ENCODE results near the gene TUBGCP4. TPM values are rescaled to one million over a fixed set of nuclear protein-coding genes. Genes with fewer than 3 reads are reported as not detected.

The TUBGCP4 gene
- polyA plus RNA-seq, 3 donors: 4.7 to 7.6 (median 6.1) TPM

- no peak overlapping the region for H3K4me3 Mint-ChIP-seq
- Histone ChIP-seq H4K20me1 (ENCODE audit: insufficient read depth, low read length) (no peaks in the 10 kb centered on the region), H2AFZ (ENCODE audit: insufficient read depth, low read depth, low read length, poor library complexity, severe bottlenecking) (no peak overlapping the region), H3K9me3 (replicated peaks in 1 of 2; ENCODE audit: control insufficient read depth in 1 of 2, insufficient read depth in 1 of 2, low read length in 2 of 2) (no peaks in the 10 kb centered on the region), H3K79me2 (ENCODE audit: insufficient read depth, low read length) (no peaks in the 10 kb centered on the region), H3K27me3 (ENCODE audit: control insufficient read depth in 2 of 2, insufficient read depth in 2 of 2, low read length in 2 of 2) (no peaks in the 10 kb centered on the region), H3K36me3 (replicated peaks in 1 of 2; ENCODE audit: control insufficient read depth in 1 of 2, insufficient read depth in 2 of 2, low read length in 2 of 2) (peaks cover 75 to 81% of the 10 kb centered on the region in 2 donors), H3K4me3 (replicated peaks in 1 of 3; ENCODE audit: low read depth in 2 of 3, low read length in 3 of 3) (no peak overlapping the region), H3K9ac (ENCODE audit: insufficient read depth, low read length, poor library complexity, severe bottlenecking) (no peak overlapping the region), H3K27ac (ENCODE audit: low read depth in 1 of 2, low read length in 2 of 2) (no peak overlapping the region), H3K4me2 (replicated peaks; ENCODE audit: extremely low read depth, low read length, poor library complexity, severe bottlenecking) (no peak overlapping the region), H3K4me1 (ENCODE audit: control insufficient read depth in 1 of 2, insufficient read depth in 2 of 2, low read length in 2 of 2) (no peaks in the 10 kb centered on the region)
- intact Hi-C loops (cut with micrococcal nuclease): no loop called here
- 89% methylated on average over 1 of the region's 2 CpGs for WGBS (ENCODE audit: insufficient coverage)
- TF ChIP-seq CTCF (IDR thresholded peaks at IDR 0.05): no peak
- H3K27me3 Mint-ChIP-seq (ENCODE audit: low read depth in 3 of 3): no peaks in the 10 kb centered on the region
- peaks cover 3% of the 10 kb centered on the region for H3K4me1 Mint-ChIP-seq
- DNase-seq: no peak
- H3K36me3 Mint-ChIP-seq: peaks cover 77 to 78% of the 10 kb centered on the region in 2 donors
- H3K9me3 Mint-ChIP-seq: no peaks in the 10 kb centered on the region
- H3K27ac Mint-ChIP-seq: no peak overlapping the region
Observed at GRCh38 chr15:43406808-43407207, 35.9 kb downstream of the TUBGCP4 start.

DNA sequence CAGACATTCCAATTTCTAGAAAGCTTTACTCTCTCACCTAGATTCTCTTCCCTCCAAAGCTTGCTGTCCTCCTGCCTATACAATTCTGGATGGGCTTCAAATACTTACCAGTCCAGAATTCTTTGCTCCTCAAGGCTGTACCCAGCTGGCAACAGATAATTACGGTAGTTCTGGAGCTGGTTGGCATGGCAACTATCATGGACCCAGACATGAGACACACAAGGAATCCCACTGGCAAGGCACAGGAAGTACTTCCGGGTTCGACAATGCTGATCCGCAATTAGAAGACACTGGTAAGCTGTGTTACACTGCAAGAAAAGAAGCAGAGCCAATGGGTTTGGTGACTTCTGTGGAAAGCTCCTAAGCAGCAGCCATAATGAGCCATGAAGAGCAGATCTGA lies 37.9 kb downstream of the TUBGCP4 start:
- Histone ChIP-seq H3K79me2 (ENCODE audit: insufficient read depth, low read length) (no peaks in the 10 kb centered on the region), H3K27me3 (ENCODE audit: control insufficient read depth in 2 of 2, insufficient read depth in 2 of 2, low read length in 2 of 2) (no peaks in the 10 kb centered on the region), H3K4me2 (replicated peaks; ENCODE audit: extremely low read depth, low read length, poor library complexity, severe bottlenecking) (no peak overlapping the region), H4K20me1 (ENCODE audit: insufficient read depth, low read length) (no peaks in the 10 kb centered on the region), H3K36me3 (replicated peaks in 1 of 2; ENCODE audit: control insufficient read depth in 1 of 2, insufficient read depth in 2 of 2, low read length in 2 of 2) (peaks cover 64 to 78% of the 10 kb centered on the region in 2 donors), H2AFZ (ENCODE audit: insufficient read depth, low read depth, low read length, poor library complexity, severe bottlenecking) (no peak overlapping the region), H3K4me3 (replicated peaks in 1 of 3; ENCODE audit: low read depth in 2 of 3, low read length in 3 of 3) (no peak overlapping the region), H3K9ac (ENCODE audit: insufficient read depth, low read length, poor library complexity, severe bottlenecking) (no peak overlapping the region), H3K27ac (ENCODE audit: low read depth in 1 of 2, low read length in 2 of 2) (no peak overlapping the region), H3K9me3 (replicated peaks in 1 of 2; ENCODE audit: control insufficient read depth in 1 of 2, insufficient read depth in 1 of 2, low read length in 2 of 2) (no peaks in the 10 kb centered on the region), H3K4me1 (ENCODE audit: control insufficient read depth in 1 of 2, insufficient read depth in 2 of 2, low read length in 2 of 2) (no peaks in the 10 kb centered on the region)
- Mint-ChIP-seq H3K36me3 (peaks cover 70 to 76% of the 10 kb centered on the region in 2 donors), H3K9me3 (no peaks in the 10 kb centered on the region), H3K4me3 (no peak overlapping the region), H3K27ac (peak overlapping the region in 1 of 7 donors; percentile 35), H3K4me1 (peaks cover 3% of the 10 kb centered on the region), H3K27me3 (ENCODE audit: low read depth in 3 of 3) (no peaks in the 10 kb centered on the region)
- no peak for DNase-seq
- no peak for TF ChIP-seq CTCF (IDR thresholded peaks at IDR 0.05)
- intact Hi-C loops (cut with micrococcal nuclease): no loop called here
- WGBS (ENCODE audit: insufficient coverage): 100% methylated on average over 4 of the region's 4 CpGs

All from CD14-positive monocyte (primary cell).